Amygdala (tissue), 56 donors: Measurements from ENCODE around the gene IFT27.

Source experiments
- DNase-seq, 56 donors: peaks; one replicate each; lab custom pipeline; 2025; lab: John Stamatoyannopoulos, UW

IFT27 gene

GRCh38 chr22:36775964-36776669 is at the start of gene IFT27:
TSS of gene IFT27 (minus strand) at chr22:36776119. CDS start at chr22:36775707, 412 bp downstream.
- DNase-seq, result peak; percentile 79 to 100 (median 99)

- DNase-seq, result no peak
These were observed 48.7 kb upstream of the IFT27 start for GRCh38 chr22:36824655-36825054.

- no peak for DNase-seq
These were observed 47.4 kb upstream of the IFT27 start for GRCh38 chr22:36823186-36823839.

- DNase-seq, result no peak
These were observed 46.7 kb upstream of the IFT27 start for GRCh38 chr22:36822581-36822980.

GRCh38 chr22:36819112-36819511 is 43.2 kb upstream of the IFT27 start:
- no peak for DNase-seq

- DNase-seq, result no peak
These were observed 42.2 kb upstream of the IFT27 start for GRCh38 chr22:36818010-36818642.

- DNase-seq, result no peak
These were observed 41.6 kb upstream of the IFT27 start for GRCh38 chr22:36817525-36817848.

- peak in 6 of 56 donors; percentile 1 to 18 (median 7) for DNase-seq
These were observed 41.0 kb upstream of the IFT27 start, which contains the start of gene PVALB for GRCh38 chr22:36816636-36817524. TSS of gene PVALB (minus strand) at chr22:36817035. CDS start at chr22:36817005, 30 bp downstream.

GRCh38 chr22:36816339-36816635 is 40.4 kb upstream of the IFT27 start:
- no peak for DNase-seq

- DNase-seq, result no peak
These were observed 39.8 kb upstream of the IFT27 start for GRCh38 chr22:36815558-36816338.

GRCh38 chr22:36814801-36815200 is 38.9 kb upstream of the IFT27 start:
- no peak for DNase-seq

GRCh38 chr22:36811094-36811800 is 35.3 kb upstream of the IFT27 start:
- DNase-seq, result no peak

- no peak for DNase-seq
These were observed 33.4 kb upstream of the IFT27 start for GRCh38 chr22:36809351-36809750.

GRCh38 chr22:36808721-36809344 is 32.9 kb upstream of the IFT27 start:
- DNase-seq, result no peak

GRCh38 chr22:36807627-36808026 is 31.7 kb upstream of the IFT27 start:
- no peak for DNase-seq

GRCh38 chr22:36806835-36807234 is 30.9 kb upstream of the IFT27 start:
- DNase-seq, result no peak

GRCh38 chr22:36803358-36803757 is 27.4 kb upstream of the IFT27 start:
- DNase-seq, result no peak

GRCh38 chr22:36798674-36799066 is 22.8 kb upstream of the IFT27 start:
- DNase-seq, result no peak
